GM21528 (cell line): ENCODE data around the gene ACIN1.
"Not testable (repeated sequence)": the region's sequence is repeated elsewhere in the genome, so short reads cannot be mapped to it uniquely, and the experiment has no call there.

Source experiments
- ATAC-seq: cut with Tn5 transposase; IDR thresholded peaks from one replicate; pipeline ENCODE4 v1.9.1; 2021; ENCODE audit warnings: mild to moderate bottlenecking, moderate library complexity; ENCODE audit not compliant: unreplicated experiment, low FRiP score

The ACIN1 gene

DNA sequence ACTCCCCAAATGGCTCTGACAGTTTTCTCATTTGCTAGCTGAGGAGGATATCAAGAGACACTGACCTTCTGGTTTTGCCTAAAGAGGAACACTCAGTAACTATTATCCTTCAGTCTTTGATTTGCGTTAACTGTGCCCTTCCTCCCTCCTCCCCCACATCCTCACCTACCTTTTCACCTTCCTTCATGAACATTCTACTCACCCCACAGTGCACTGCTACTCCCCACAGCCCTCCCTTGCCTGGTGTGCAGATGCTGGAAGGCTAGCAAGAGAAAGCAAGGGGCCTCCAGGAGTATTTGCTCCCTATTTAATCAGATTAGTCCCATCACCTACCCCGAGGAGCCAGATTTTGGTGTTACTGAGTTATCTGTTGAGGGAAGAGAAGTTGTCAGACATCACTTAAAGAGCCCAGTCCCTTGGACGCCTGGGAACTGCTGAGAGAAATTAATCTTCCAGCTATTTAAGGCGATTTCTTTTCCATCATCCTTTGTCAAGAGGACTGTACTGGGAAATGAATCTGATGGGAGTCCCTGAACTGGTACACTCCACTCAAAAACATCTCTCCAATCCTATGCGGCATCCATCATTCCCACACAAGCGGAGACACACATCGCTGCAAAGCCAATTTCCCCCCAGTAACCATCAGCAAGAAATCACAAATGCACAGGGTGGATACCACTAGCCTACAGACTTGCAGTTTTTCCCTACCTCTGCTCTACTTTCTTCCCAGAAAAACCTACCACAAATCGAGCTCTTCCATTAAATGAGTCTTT lies 71.7 kb downstream of the ACIN1 start:
- ATAC-seq, result no peak

DNA sequence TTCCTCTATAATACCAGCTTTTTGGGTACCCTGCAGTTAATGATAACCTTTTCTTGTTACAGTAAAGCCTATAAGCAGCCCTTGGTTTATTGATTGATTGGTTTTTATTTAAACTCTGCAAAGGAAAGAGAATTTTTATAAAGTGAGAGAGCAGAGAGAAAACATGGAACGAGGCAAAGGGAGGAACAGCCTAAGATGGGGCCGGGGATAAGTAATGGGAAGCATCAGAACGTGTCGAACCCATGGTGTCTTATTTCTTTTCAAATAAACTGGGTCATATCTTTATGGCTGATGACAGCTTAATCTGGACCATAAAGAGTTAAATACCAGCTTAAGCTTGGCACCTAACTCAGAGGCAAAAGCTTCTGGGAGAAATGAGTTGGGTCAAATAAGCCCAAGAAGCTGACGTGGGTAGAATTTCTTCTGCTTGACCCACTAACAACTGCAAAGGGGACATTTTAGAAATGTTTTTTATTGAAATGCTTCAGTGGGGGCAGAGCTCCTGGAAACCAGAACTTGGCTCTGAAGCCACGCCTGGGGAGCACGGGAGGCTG lies 73.0 kb downstream of the ACIN1 start:
- ATAC-seq, result no peak

DNA sequence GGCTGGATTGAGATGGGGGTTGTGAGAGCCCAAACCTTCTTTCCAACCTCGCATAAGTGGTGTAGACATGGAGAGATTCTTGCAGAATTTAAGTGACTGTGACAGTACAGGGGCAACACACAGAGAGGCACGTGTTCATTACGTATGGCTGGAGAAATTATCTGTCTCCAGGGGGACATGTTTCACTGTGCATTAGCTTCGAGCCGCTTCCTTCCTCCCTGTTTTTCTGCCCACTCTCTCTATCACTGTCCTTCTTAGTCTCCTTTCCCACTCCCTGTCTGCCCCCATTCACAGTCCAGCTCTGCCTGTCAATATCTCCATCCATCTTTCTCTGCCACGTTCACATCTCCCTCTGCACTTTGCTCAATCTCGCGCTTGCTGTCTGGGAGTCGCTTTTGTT lies 73.5 kb downstream of the ACIN1 start:
- ATAC-seq, result no peak

- ATAC-seq, result no peak
These were observed 74.5 kb downstream of the ACIN1 start for GRCh38 chr14:23020143-23021128.

GRCh38 chr14:23018107-23018506 lies 76.8 kb downstream of the ACIN1 start:
- no peak for ATAC-seq

DNA sequence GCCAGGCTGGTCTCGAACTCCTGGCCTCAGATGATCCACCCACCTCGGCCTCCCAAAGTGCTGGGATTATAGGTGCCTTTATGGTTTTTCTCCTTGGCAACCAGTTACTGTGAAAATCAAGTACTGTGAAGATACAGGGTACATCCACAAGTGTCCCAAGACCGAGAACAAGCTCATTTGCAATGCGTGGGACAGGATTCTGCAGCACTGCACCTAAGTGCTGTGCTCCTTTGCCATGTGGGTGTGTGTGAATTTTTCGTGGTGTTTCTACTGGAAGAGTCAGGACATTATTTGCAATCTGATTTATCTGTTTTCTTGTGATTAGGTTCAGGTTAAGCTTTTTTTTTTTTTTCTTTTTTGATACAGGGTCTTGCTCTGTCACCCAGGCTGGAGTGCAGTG lies 77.8 kb downstream of the ACIN1 start:
- ATAC-seq, result no peak

DNA sequence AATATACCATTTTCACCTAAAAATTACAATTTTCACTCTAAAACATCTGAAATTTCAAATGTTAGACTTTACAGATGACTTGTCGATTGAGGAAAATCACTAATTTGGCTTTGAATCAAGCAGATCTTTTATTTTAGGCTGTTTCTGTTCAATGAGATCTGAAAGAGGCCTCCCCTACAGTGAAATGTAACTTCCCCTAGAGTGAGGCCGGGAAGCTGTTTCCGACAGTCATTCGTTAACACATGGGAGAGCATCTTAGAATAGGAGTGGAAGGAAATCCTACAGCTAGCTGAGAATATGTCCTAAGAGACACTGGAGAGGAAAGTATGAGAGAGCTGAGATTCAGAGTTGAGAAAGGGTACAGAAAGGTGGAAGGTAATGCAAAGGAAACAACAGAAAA lies 79.3 kb downstream of the ACIN1 start:
- no peak for ATAC-seq

DNA sequence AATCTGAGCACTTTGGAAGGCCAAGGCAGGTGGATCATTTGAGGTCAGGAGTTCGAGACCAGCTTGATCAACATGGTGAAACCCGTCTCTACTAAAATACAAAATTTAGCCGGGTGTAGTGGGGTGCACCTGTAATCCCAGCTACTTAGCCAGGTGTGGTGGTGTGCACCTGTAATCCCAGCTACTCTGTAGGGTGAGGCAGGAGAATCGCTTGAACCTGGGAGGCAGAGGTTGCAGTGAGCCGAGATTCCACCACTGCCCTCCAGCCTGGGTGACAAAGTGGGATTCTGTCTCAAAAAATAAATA lies 81.2 kb downstream of the ACIN1 start:
- not testable (repeated sequence) for ATAC-seq

DNA sequence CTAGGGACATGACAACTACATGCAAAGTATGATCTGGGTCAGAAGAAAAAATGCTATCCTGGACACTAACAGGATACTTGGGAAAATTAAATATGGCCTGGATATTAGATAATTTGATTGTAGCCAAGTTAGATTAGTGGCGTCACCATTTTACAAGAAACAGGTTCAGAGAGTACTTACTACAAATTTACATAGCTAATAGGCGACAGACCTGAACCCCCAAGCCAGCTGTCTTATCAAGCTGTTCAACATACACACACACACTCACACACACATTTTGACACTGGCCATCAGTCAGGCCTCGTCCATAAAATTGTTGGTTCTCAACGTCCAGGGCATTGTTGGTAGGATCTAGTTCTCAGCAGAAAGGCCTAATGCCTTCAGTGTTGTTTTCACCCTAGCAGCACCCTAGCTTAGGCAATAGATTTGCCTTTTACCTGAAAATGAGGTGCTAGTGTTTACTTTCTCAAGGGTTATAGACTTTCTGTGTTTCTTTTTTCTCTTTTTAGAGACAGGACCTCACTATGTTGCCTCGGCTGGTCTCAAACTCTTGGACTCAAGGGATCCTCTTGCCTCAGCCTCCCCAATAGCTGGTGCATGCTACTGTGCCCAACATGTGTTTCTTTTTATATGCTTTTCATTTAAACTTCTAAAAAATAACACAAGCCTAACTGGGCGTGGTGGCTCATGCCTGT lies 81.7 kb downstream of the ACIN1 start:
- ATAC-seq, result no peak

GRCh38 chr14:23009939-23010726 lies 84.8 kb downstream of the ACIN1 start, which contains the start of gene C14orf93:
C14orf93 (minus strand) TSS chr14:23010143; CDS start chr14:22999023, 11,120 bp downstream.
- ATAC-seq, result no peak

DNA sequence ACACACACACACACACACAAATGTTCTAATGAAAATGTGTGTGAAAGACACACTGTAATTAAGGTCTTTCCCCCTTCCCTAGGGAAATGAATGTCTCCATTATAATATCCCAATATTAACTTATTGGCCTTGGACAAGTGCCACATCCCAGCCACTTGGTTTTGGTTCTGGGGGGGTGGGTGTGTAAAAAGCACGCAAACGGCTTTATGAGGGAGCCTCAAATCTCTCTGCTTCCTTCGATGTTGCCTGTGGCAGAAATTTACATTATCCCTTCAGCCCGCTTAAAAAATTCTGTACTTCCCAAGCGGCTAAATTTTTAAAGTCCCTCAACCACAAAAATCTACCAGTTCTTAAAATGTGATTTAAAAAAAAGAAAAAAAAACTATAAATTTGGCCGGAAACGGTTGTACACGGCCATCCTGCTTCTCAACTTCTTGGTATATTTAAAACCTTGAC lies 85.4 kb downstream of the ACIN1 start:
- no peak for ATAC-seq

- ATAC-seq, result no peak
These were observed 86.1 kb downstream of the ACIN1 start for GRCh38 chr14:23008831-23009230.
